ENCODE measurements around the gene SLC25A45.

The SLC25A45 gene

GRCh38 chr11:65382033-65382803 lies at the start of gene SLC25A45:
SLC25A45 (minus strand) TSS chr11:65382646; CDS start chr11:65381951, 695 bp downstream.
- H3K4me3 ChIP-seq (ENCODE audit: low read depth, low read length) = peak within 1 kb of the TSS; percentile 54
- peak; percentile 65 for TF ChIP-seq CTCF (IDR thresholded peaks at IDR 0.05; ENCODE audit: low read depth, low read length)

GRCh38 chr11:65431451-65432099 lies 49.1 kb upstream of the SLC25A45 start:
- H3K4me3 ChIP-seq (ENCODE audit: low read depth, low read length) = no peak overlapping the region
- no peak for TF ChIP-seq CTCF (IDR thresholded peaks at IDR 0.05; ENCODE audit: low read depth, low read length)

GRCh38 chr11:65430406-65431217 lies 48.2 kb upstream of the SLC25A45 start:
- peak overlapping the region; percentile 44 for H3K4me3 ChIP-seq (ENCODE audit: low read depth, low read length)
- TF ChIP-seq CTCF (IDR thresholded peaks at IDR 0.05; ENCODE audit: low read depth, low read length) = no peak

- H3K4me3 ChIP-seq (ENCODE audit: low read depth, low read length) = peak overlapping the region; percentile 44
- no peak for TF ChIP-seq CTCF (IDR thresholded peaks at IDR 0.05; ENCODE audit: low read depth, low read length)
Observed at GRCh38 chr11:65429724-65430405, 47.4 kb upstream of the SLC25A45 start.

- H3K4me3 ChIP-seq (ENCODE audit: low read depth, low read length) = peak overlapping the region; percentile 91
- TF ChIP-seq CTCF (IDR thresholded peaks at IDR 0.05; ENCODE audit: low read depth, low read length) = no peak
Observed at GRCh38 chr11:65429068-65429681, 46.7 kb upstream of the SLC25A45 start.

- peak overlapping the region; percentile 91 for H3K4me3 ChIP-seq (ENCODE audit: low read depth, low read length)
- no peak for TF ChIP-seq CTCF (IDR thresholded peaks at IDR 0.05; ENCODE audit: low read depth, low read length)
Observed at GRCh38 chr11:65428578-65429067, 46.2 kb upstream of the SLC25A45 start.

All from WI38 (cell line).